NCI-H82 treated with DMSO at 0.1 percent for 48 hours (cell line): ENCODE measurements around the gene TSR1.

Experiments used
- DNase-seq: peaks from one replicate; lab custom pipeline; 2025; ENCODE audit not compliant: unreplicated experiment; lab: John Stamatoyannopoulos, UW

The TSR1 gene

DNA sequence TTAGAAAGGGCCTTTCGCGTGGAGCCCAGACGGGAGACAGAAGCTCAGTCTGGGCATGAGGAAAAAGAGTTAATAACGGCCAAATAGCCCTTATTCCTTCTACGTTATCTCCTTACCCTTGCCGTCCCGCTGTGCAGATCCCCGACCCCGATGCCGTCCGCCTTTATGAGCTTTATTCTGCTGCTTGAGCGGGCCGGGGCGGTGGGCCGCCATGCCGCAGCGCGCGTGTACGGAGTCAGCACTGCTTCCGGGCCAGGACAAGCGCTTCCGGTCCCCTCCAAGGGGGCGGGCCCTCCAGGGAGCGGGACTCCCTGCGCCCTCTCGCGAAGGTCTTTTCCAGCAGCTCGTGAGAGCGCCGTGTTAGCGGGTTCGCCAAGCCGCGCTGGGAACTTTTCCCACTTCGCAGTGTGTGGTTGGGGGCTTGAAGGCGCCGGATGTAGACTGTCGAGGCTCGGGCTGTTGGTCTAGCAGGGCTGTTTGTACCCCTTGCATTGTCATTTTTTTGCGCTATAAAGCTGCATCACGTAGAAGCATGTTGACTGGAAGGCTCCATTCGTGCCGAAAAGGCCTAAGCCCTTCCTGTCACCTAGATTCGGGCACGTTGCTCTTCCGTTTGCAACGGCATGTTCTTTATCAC is at the start of gene TSR1:
Gene TSR1, minus strand, starts transcription at position 243 of the 637 bp plus-strand sequence. Its CDS starts 30 bp downstream, at position 213.
- peak; percentile 80 for DNase-seq

DNA sequence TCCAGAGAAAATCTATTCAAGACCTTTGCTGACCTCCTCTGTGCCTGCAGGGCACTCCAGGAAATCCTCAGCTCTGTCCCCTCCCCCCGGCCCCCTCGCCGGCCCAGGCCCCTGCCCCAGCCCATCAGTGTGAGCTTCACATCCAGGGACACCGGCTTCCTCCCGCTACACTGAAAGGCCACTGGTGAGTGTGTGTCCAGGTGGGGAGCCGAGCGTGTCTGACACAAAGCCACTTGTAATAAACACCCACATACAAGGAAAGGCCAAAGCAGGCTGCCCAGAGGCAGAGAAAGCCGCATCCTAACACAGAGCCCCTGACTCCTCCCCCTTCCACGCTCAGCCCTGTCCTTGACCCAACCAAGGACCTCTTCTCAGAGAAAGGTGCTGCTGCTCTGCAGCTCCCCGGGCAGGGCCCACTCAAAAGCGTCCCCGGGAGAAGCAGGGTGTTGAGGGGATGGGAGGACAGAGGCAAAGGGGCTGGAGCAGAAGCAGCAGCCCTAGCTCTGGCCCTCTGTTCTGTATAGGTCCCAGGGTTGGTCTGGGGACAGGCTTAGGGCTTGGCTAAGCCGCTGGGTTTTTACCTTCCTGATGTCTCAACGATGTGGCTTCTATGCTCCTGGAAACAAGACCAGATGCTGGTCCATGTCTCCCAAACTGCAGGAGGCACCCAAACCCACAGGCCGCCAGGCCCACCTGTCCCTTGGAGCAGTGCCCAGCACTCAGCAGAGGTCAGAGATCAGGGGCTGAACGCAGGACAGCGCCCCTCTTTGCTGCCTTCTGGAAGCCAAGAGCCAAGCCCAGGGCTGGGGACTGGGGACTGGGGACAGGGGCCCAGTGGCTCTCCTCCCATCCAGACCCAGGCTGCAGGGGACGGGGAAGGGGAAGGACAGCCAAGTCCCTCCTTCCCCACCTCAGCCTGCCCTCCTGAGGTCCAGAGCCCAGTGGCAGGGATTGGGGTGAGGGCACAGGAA is 49.3 kb upstream of the TSR1 start:
- no peak for DNase-seq

GRCh38 chr17:2384439-2385127 is 48.3 kb upstream of the TSR1 start:
- no peak for DNase-seq

- DNase-seq: no peak
Measured at GRCh38 chr17:2383628-2384167, 47.4 kb upstream of the TSR1 start.

- no peak for DNase-seq
Measured at GRCh38 chr17:2380950-2381649, 44.8 kb upstream of the TSR1 start.

DNA sequence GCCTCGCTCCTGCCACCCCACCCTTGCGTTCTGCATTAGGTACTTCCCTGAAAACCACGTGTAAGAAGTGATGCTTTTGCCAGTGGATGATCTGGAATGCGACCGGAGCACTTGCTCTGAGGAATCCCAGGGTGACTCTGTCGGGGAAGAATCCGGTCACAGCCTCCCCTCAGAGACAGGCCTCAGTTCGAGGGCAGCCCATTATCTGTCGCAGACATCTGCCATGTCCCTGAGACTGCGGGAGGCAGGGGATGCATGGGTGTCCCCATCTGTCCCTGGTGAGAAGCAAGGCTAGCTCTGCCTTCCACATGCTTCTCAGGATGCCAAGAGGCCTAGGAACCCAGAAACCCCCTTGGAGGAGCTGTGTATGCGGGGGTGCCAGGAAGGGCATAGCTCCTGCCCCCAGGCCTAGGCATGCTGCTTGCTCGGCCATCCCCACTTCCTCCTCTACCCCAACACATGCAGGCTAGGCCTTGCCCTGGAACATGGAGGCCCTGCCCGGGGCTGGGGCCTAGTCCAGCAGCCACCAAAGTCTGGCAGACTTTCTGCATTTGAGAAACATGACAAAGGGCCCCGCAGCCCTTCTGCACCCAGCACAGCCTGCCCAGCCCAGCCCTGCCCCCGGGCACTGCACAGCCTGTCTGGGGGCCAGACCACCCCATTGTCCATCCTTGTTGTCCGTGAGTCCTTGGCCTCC is 44.1 kb upstream of the TSR1 start:
- DNase-seq: no peak

GRCh38 chr17:2379489-2380225 is 43.4 kb upstream of the TSR1 start:
- DNase-seq: no peak

DNA sequence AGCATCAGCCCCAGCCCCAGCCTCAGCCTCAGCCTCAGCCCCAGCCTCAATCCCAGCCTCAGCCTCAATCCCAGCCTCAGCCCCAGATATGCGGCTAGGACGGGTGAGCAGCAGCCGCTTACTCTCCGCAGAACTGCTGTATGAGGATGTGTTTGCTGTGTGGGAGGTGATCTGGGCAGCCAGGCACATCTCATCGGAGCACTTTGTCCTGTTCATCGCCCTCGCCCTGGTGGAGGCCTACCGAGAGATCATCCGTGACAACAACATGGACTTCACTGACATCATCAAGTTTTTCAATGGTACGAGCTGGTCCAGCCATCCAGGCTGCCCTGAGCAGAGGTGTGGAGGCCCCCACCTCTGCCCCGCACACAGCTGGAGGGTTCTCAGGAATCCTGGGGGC is 42.6 kb upstream of the TSR1 start:
- no peak for DNase-seq

GRCh38 chr17:2377659-2378058 is 41.4 kb upstream of the TSR1 start:
- DNase-seq: no peak

GRCh38 chr17:2376107-2376506 is 39.9 kb upstream of the TSR1 start:
- no peak for DNase-seq

DNA sequence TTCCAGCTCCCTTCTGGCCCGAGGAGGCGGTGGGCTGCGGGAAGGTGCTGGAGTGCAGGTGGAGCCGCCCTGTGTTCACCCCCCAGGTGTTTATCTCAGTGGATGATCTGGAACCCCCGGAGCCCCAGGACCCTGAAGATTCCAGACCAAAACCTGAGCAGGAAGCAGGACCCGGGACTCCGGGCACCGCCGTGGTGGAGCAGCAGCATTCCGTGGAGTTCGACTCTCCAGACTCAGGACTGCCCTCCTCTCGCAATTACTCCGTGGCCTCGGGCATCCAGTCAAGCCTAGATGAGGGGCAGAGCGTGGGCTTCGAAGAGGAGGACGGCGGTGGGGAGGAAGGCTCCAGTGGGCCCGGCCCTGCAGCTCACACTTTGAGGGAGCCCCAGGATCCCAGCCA is 39.1 kb upstream of the TSR1 start:
- DNase-seq: no peak

DNA sequence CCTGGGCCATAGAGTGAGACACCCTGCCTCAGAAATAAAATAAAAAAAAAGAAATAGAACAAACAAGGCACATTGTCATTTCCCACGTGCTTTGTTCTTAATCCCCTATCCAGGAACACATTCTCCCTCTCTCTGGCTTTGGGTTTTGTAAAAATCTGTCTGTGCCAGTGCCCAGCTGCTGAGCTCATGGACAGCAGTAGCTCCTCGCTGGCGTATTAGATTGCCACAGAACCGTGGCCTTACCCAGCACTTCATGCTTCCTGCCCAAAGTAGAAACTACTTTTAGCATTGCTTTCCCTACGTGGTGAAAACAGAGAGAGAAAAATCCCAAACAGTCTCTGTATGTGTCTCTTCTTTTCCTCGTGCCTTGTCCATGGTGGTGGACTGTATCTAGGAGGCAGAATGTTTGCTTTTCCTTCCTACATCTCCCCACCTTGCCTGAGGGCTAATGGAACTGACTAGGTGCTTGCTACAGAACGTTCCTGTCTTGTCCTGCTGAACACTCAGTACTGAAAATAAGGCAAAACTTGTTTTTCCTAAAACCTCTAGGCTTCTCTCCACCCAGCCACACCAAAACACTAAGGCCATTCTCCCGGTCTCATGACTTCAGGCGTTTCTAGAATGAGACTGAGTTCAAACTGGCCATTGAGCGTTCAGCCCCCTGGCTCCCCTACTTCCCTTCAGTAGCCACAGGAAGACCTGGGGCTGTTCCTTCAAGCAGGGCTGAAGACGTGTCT is 38.5 kb upstream of the TSR1 start:
- DNase-seq: no peak

- DNase-seq: no peak
Measured at GRCh38 chr17:2373179-2373578, 36.9 kb upstream of the TSR1 start.

GRCh38 chr17:2372681-2373080 is 36.4 kb upstream of the TSR1 start:
- DNase-seq: no peak

- DNase-seq: no peak
Measured at GRCh38 chr17:2372180-2372579, 35.9 kb upstream of the TSR1 start.

- DNase-seq: no peak
Measured at GRCh38 chr17:2371183-2372130, 35.2 kb upstream of the TSR1 start.

- no peak for DNase-seq
Measured at GRCh38 chr17:2370211-2370589, 33.9 kb upstream of the TSR1 start.
